Endometrial microvascular endothelial cells (primary cell): ENCODE measurements around the gene KIF3A. TPM values are rescaled to one million over a fixed set of nuclear protein-coding genes. Genes with fewer than 3 reads are reported as not detected.

Source experiments
- in situ Hi-C: cut with HindIII; loops from 2 replicates; pipeline ENCODE4 v1.10.0; 2017; ENCODE audit warnings: low sequenced_read_pairs, low pct_unique_long_range_greater_than_20kb; ENCODE audit errors: inconsistent ontology term
- total RNA-seq: library from RNA; depleted of rRNA; stranded (reverse); fragments of >200 nt; gene quantifications from one replicate; pipeline ENCODE4 v1.2.3, GENCODE V29; 2015; ENCODE audit errors: inconsistent ontology term

Gene KIF3A
- total RNA-seq, 1 donor from 2014 or later: 8.0 TPM

GRCh38 chr5:132759114-132760048, 22.0 kb upstream of the KIF3A start:
- in situ Hi-C loops: no loop called here

GRCh38 chr5:132758451-132758850, 21.1 kb upstream of the KIF3A start:
- in situ Hi-C loops: no loop called here

- in situ Hi-C loops: no loop called here
Measured at GRCh38 chr5:132756542-132756941, 19.2 kb upstream of the KIF3A start.

- in situ Hi-C loops: no loop called here
Measured at GRCh38 chr5:132754947-132755346, 17.6 kb upstream of the KIF3A start.

- in situ Hi-C loops: no loop called here
Measured at GRCh38 chr5:132754111-132754510, 16.8 kb upstream of the KIF3A start.

GRCh38 chr5:132753135-132753987, 16.0 kb upstream of the KIF3A start:
- in situ Hi-C loops: no loop called here

- in situ Hi-C loops: no loop called here
Measured at GRCh38 chr5:132752581-132753125, 15.3 kb upstream of the KIF3A start.

GRCh38 chr5:132751971-132752580, 14.7 kb upstream of the KIF3A start:
- in situ Hi-C loops: no loop called here

GRCh38 chr5:132751444-132751843, 14.1 kb upstream of the KIF3A start:
- in situ Hi-C loops: no loop called here

GRCh38 chr5:132750471-132751230, 13.3 kb upstream of the KIF3A start:
- in situ Hi-C loops: no loop called here

GRCh38 chr5:132749506-132749905, 12.2 kb upstream of the KIF3A start:
- in situ Hi-C loops: no loop called here

GRCh38 chr5:132748522-132749000, 11.2 kb upstream of the KIF3A start:
- in situ Hi-C loops: no loop called here

- in situ Hi-C loops: no loop called here
Measured at GRCh38 chr5:132747616-132748440, 10.5 kb upstream of the KIF3A start.

- in situ Hi-C loops: no loop called here
Measured at GRCh38 chr5:132746954-132747615, 9.7 kb upstream of the KIF3A start, which contains the start of gene CCNI2. Gene CCNI2 (plus strand): TSS chr5:132747426. CDS start chr5:132747496, 70 bp downstream.

- in situ Hi-C loops: no loop called here
Measured at GRCh38 chr5:132746592-132746953, 9.2 kb upstream of the KIF3A start.

- in situ Hi-C loops: no loop called here
Measured at GRCh38 chr5:132744659-132745058, 7.3 kb upstream of the KIF3A start.

- in situ Hi-C loops: no loop called here
Measured at GRCh38 chr5:132742626-132743025, 5.3 kb upstream of the KIF3A start.
